Tracheal epithelial cell (primary cell): Measurements from ENCODE around the gene PON2. TPM values are rescaled to one million over a fixed set of nuclear protein-coding genes. Genes with fewer than 3 reads are reported as not detected.

ENCODE experiments used
- total RNA-seq: library from RNA; depleted of rRNA; stranded (reverse); fragments of >200 nt; gene quantifications from 2 replicates; pipeline ENCODE4 v1.2.1, GENCODE V29; 2014

The PON2 gene
- 52.0 and 82.4 TPM in 2 replicates for total RNA-seq

DNA sequence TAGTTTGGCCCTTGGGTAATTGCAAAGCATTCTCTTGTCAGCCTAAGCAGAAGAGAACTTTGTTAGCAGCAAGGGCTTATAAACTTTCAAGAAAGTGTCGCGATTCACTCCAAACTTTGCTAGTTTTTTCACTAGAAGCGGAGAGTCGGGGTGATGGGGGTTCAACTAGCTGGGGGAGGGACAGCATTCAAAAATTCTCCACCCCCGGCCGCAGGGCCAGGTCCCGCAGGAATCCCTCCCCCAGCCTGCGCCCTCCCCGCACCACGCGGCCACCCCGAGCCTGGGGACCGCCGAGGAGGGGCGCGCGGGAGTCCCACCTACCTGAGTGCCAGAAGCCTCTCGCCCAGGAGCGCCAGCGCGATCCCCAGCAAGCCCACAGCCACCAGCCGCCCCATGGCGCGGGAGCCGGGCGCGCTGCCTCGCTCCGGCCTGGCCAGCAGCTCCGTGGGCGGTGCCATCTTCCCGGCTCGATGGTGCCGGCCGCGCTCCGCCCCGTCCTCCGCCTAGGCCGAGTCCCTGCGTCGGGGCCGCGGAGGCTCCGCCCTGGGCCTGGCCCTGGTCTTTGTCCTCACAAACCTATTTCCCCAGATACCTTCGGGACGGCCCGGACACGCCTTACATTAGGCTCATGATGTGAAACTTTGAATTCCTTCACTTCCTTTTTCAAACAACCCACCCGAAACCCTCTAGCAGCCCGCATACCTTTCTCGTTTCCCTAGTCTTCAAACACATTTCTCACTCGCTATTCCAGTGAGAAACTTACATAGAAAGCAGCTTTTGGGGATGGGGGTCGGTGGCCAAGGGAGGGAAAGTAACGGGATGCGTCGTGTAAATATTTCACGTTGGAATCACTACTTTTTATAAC is at the start of gene PON2:
Gene PON2 (minus strand): TSS at position 472 of the 865 bp plus-strand sequence. CDS start 77 bp downstream, at position 395.

DNA sequence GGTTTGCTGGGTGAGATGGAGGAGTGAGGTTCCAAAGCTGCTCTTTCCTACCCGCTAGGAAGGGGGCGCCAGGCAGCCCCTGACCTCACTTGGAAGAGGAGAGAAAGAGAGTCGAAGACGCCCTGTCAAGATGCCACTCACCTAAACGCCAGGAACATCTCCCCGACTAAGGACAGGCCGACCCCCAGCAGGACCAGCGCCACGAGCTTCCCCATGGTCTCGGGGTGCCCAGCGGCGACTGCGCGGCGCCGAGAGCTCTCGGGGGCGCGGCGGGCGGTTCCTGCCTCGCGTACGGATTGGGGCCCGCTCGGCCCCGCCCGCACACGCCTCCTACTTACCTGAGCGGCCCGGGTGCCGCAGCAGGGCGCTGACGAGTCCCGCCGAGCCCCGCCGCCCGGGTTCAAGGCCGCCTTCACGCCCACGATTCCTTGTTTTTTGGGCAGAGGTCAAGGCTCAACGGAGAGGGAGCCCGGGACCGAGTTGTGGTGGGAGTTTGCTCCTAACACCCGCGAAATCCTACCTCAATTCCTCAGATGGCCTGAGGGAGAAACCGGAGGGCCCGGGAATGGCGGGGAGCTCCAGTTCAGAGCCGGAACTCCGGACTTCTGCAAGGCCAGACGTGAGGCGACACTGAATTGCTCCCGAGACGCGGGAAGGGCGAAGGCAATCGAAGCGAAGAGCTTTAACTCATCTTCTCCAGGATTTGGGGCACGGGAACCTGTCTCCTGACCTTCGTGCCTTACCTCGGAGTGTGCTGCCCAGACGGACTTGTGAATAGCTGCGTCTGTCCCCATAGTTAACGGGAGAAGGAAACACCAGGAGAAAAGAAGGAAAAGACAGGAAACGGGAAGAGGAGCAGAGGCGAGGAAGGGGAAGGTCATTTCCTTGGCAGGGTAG is 38.4 kb downstream of the PON2 start, which contains the start of gene PON3:
Gene PON3 (minus strand): TSS at position 240 of the 897 bp plus-strand sequence. CDS start 25 bp downstream, at position 215.

Other genes with a start within 250 kb of the PON2 start
- not detected in 2 replicates for gene PON1, start 110.5 kb downstream of the PON2 start, total RNA-seq
- 0.96 and 3.6 TPM in 2 replicates for gene PON3, start 38.7 kb downstream of the PON2 start, total RNA-seq
- not detected in 2 replicates for gene ASB4, start 50.9 kb upstream of the PON2 start, total RNA-seq
- gene PDK4, start 161.5 kb upstream of the PON2 start, total RNA-seq: 0.48 and 0.64 TPM in 2 replicates